MM.1S (cell line): ENCODE results near the gene ECI2.

Experiments used
- DNase-seq: peaks from one replicate; pipeline ENCODE4 v3.0.0-alpha.2; 2015
- H2AFZ ChIP-seq: fragments of 300-600 bp; sonication (generic); 2 replicates; pipeline ENCODE4 v1.6.0; 2016; ENCODE audit warnings: antibody characterized with exemption, low read length
- H3F3A ChIP-seq: fragments of 300-600 bp; sonication (generic); 2 replicates; pipeline ENCODE4 v1.6.1; 2016; ENCODE audit warnings: mild to moderate bottlenecking, antibody characterized with exemption, low read length, moderate library complexity, mixed read lengths; ENCODE audit not compliant: insufficient read depth
- H3K27ac ChIP-seq: fragments of 300-600 bp; sonication (generic); 2 replicates; pipeline ENCODE4 v1.5.1; 2016; ENCODE audit warnings: mild to moderate bottlenecking, low read length
- H3K27me3 ChIP-seq: fragments of 300-600 bp; sonication (generic); replicated peaks from 2 replicates; pipeline ENCODE4 v1.6.0; 2016; ENCODE audit warnings: low read length; ENCODE audit not compliant: insufficient read depth
- H3K36me3 ChIP-seq: fragments of 300-600 bp; sonication (generic); replicated peaks from 2 replicates; pipeline ENCODE4 v1.6.1; 2016; ENCODE audit warnings: mild to moderate bottlenecking, low read length, mixed read lengths; ENCODE audit not compliant: insufficient read depth
- H3K4me1 ChIP-seq: fragments of 300-600 bp; sonication (generic); 2 replicates; pipeline ENCODE4 v1.6.1; 2016; ENCODE audit warnings: low read length, mixed read lengths
- H3K4me2 ChIP-seq: fragments of 300-600 bp; sonication (generic); 2 replicates; pipeline ENCODE4 v1.6.0; 2016; ENCODE audit warnings: low read depth, low read length
- H3K4me3 ChIP-seq: fragments of 300-600 bp; sonication (generic); 2 replicates; pipeline ENCODE4 v1.5.1; 2016; ENCODE audit warnings: low read length, mixed read lengths
- H3K79me2 ChIP-seq: fragments of 300-600 bp; sonication (generic); 2 replicates; pipeline ENCODE4 v1.6.1; 2016; ENCODE audit warnings: mixed run types, low read length, mixed read lengths
- H3K9ac ChIP-seq: fragments of 300-600 bp; sonication (generic); 2 replicates; pipeline ENCODE4 v1.6.1; 2016; ENCODE audit warnings: low read length, mixed read lengths
- H3K9me2 ChIP-seq: fragments of 300-600 bp; sonication (generic); replicated peaks from 2 replicates; pipeline ENCODE4 v1.6.1; 2016; ENCODE audit warnings: mild to moderate bottlenecking, low read length, mixed read lengths; ENCODE audit not compliant: insufficient read depth
- H3K9me3 ChIP-seq: fragments of 300-600 bp; sonication (generic); replicated peaks from 2 replicates; pipeline ENCODE4 v1.6.1; 2016; ENCODE audit warnings: mild to moderate bottlenecking, low read length, mixed read lengths; ENCODE audit not compliant: insufficient read depth
- H4K20me1 ChIP-seq: fragments of 300-600 bp; sonication (generic); 2 replicates; pipeline ENCODE4 v1.6.1; 2016; ENCODE audit warnings: mild to moderate bottlenecking, low read length, moderate library complexity, mixed read lengths; ENCODE audit not compliant: insufficient read depth
- EZH2 ChIP-seq: fragments of 300-600 bp; sonication (generic); optimal IDR thresholded peaks from 2 replicates; pipeline ENCODE3; 2017; ENCODE audit warnings: low read depth, mild to moderate bottlenecking, antibody characterized with exemption, low read length, mixed read lengths
- EZH2phosphoT487 ChIP-seq: fragments of 300-600 bp; sonication (generic); IDR thresholded peaks from 2 replicates; pipeline ENCODE4 v1.6.1; 2018; ENCODE audit warnings: antibody characterized with exemption, low read length
- TF ChIP-seq, protein P1 (sequence below): fragments of 300-600 bp; sonication (generic); IDR thresholded peaks from 2 replicates; pipeline ENCODE4 v1.5.1; 2016; ENCODE audit warnings: antibody characterized with exemption, low read length, mixed read lengths

Gene ECI2

DNA sequence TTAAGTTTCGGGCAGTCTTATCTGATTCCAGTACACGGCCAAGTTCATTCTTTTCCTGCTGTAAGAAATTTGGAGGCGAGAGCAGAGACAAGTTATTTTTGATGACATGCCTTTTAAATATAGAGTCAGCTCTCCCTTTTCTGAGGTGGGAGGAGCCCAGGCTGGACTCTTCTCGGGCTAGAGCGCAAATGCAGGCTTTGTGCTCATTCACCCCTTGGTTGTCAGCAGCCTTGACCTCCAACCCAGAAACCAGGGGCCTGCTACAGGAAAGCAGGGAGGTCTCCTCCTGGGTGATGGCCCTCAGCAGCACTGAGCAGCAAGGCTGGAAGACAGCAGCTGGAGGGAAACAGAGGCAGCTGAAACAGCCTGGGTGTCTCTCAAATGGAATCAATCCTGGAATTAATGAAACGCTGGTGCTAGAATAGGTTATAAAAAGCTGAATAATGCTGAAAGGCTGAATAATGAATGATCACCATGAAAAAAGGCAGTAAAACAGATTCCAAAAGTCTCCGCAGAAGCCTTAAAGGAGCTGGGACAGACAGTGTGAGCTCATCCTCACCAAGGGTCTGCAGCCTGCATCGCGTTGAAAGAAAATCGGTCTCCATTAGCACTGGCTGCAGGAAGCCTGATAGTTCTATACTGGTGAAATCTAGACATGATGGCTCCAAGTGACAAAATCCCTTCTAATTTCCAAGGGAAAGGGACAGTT lies 28.2 kb upstream of the ECI2 start:
- no peaks in the 10 kb centered on the region for H3K36me3 ChIP-seq
- H3K27ac ChIP-seq = no peak overlapping the region
- H3K27me3 ChIP-seq = no peaks in the 10 kb centered on the region
- no peak for DNase-seq
- H4K20me1 ChIP-seq = no peaks in the 10 kb centered on the region
- no peak overlapping the region for H2AFZ ChIP-seq
- H3K4me1 ChIP-seq = no peaks in the 10 kb centered on the region
- no peaks in the 10 kb centered on the region for H3K9me2 ChIP-seq
- no peaks in the 10 kb centered on the region for H3K79me2 ChIP-seq
- TF ChIP-seq EZH2phosphoT487 (no peak), EZH2 (no peak)
- TF ChIP-seq, protein P1, sequence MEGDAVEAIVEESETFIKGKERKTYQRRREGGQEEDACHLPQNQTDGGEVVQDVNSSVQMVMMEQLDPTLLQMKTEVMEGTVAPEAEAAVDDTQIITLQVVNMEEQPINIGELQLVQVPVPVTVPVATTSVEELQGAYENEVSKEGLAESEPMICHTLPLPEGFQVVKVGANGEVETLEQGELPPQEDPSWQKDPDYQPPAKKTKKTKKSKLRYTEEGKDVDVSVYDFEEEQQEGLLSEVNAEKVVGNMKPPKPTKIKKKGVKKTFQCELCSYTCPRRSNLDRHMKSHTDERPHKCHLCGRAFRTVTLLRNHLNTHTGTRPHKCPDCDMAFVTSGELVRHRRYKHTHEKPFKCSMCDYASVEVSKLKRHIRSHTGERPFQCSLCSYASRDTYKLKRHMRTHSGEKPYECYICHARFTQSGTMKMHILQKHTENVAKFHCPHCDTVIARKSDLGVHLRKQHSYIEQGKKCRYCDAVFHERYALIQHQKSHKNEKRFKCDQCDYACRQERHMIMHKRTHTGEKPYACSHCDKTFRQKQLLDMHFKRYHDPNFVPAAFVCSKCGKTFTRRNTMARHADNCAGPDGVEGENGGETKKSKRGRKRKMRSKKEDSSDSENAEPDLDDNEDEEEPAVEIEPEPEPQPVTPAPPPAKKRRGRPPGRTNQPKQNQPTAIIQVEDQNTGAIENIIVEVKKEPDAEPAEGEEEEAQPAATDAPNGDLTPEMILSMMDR = no peak
- H3F3A ChIP-seq = no peaks in the 10 kb centered on the region
- no peak overlapping the region for H3K4me2 ChIP-seq
- H3K9ac ChIP-seq = no peak overlapping the region
- no peak overlapping the region for H3K4me3 ChIP-seq
- H3K9me3 ChIP-seq = no peaks in the 10 kb centered on the region

DNA sequence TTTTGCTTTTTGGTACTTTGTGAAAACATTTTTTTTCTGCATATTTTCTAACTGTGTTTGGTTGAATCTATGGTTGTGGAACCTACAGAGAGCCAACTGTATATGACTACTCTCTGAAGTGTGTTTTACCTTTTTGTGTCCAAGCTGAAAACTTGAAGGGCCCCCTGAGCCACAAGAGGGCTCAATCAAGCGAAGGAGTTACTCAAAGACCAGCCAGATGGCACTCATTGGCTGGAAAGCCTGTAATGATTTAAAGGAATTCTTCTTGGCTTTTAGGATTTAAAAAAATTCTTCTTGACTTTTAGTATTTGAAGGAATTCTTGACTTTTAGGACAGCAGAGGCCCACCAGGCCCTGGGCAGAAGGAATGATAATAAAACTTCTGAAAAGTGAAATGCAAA lies 27.0 kb upstream of the ECI2 start:
- Histone ChIP-seq H3K9me3 (no peaks in the 10 kb centered on the region), H3K27me3 (no peaks in the 10 kb centered on the region), H3K9me2 (no peaks in the 10 kb centered on the region), H3K4me2 (no peak overlapping the region), H3K4me1 (no peaks in the 10 kb centered on the region), H4K20me1 (no peaks in the 10 kb centered on the region), H3K79me2 (no peaks in the 10 kb centered on the region), H3K4me3 (no peak overlapping the region), H3K36me3 (no peaks in the 10 kb centered on the region), H3K9ac (no peak overlapping the region), H3K27ac (no peak overlapping the region), H2AFZ (no peak overlapping the region), H3F3A (no peaks in the 10 kb centered on the region)
- TF ChIP-seq, protein P1 = no peak
- TF ChIP-seq EZH2phosphoT487 (no peak), EZH2 (no peak)
- no peak for DNase-seq

DNA sequence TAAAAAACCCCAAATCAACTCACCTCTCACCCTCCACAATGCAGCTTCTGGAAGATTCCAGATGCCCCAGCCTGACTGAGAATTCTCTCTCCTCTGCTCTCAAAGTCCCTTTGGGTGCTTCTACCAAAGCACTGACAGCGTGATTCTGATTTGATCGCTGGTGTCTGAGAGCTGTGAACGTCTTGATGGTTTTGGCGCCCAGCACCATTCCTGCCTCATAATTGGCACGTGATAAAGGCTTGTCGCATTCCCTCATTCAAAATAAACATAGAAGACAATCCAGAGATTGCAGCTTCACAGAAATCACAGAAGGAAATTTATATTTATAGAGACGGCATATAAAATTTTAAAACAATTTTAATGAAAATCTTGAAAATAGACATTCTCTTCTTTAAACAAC lies 24.1 kb upstream of the ECI2 start:
- TF ChIP-seq, protein P1 = no peak
- TF ChIP-seq EZH2phosphoT487 (no peak), EZH2 (no peak)
- no peaks in the 10 kb centered on the region for H4K20me1 ChIP-seq

More for the DNA sequence above, 24.1 kb upstream of the ECI2 start:
- no peak for DNase-seq
- Histone ChIP-seq H3K27ac (no peak overlapping the region), H3K36me3 (no peaks in the 10 kb centered on the region), H3K9me3 (no peaks in the 10 kb centered on the region), H3F3A (no peaks in the 10 kb centered on the region), H3K4me3 (no peak overlapping the region), H3K79me2 (no peaks in the 10 kb centered on the region), H3K9me2 (no peaks in the 10 kb centered on the region), H3K4me1 (peaks cover 6% of the 10 kb centered on the region; the same call in 1 of the 2 replicates), H3K9ac (no peak overlapping the region), H3K27me3 (no peaks in the 10 kb centered on the region), H3K4me2 (no peak overlapping the region), H2AFZ (no peak overlapping the region)
